Suprapubic skin (tissue), 4 donors: ENCODE measurements around the gene TMC6.

Source experiments
- CTCF ChIP-seq, 2 donors: fragments of 200-600 bp in 1 of 2; fragments of 450-650 bp in 1 of 2; sonication (generic) in 1 of 2; IDR thresholded peaks; one replicate each; pipeline ENCODE4 v1.5.1; 2016 to 2019; ENCODE audit warnings: antibody characterized with exemption in 2 of 2, mild to moderate bottlenecking in 1 of 2, moderate library complexity in 1 of 2
- EP300 ChIP-seq: sonication (generic); formaldehyde crosslinking; IDR thresholded peaks from one replicate; pipeline ENCODE4 v1.6.1; 2017; ENCODE audit warnings: antibody characterized with exemption
- POLR2A ChIP-seq, 2 donors: fragments of 450-650 bp; IDR thresholded peaks; one replicate each; pipeline ENCODE4 v1.6.1; 2017; ENCODE audit warnings: antibody characterized with exemption in 2 of 2, mild to moderate bottlenecking in 2 of 2, moderate library complexity in 2 of 2
- POLR2AphosphoS5 ChIP-seq, 3 donors: sonication (generic); formaldehyde crosslinking; IDR thresholded peaks; one replicate each; pipeline ENCODE4 v1.6.1; 2017; ENCODE audit warnings: antibody characterized with exemption in 3 of 3

GRCh38 chr17:78123258-78123929 is 5.2 kb downstream of the TMC6 start:
- TF ChIP-seq CTCF (IDR thresholded peaks at IDR 0.05) = no peak
- TF ChIP-seq POLR2A (IDR thresholded peaks at IDR 0.05) = no peak
- TF ChIP-seq EP300 = no peak
- TF ChIP-seq POLR2AphosphoS5 (IDR thresholded peaks at IDR 0.05) = no peak
